HCT116 (cell line): ENCODE measurements around the gene LEMD1. TPM values are rescaled to one million over a fixed set of nuclear protein-coding genes. Genes with fewer than 3 reads are reported as not detected.

Experiments used
- ATAC-seq: fragments of 200-7000 bp; cut with Tn5 transposase; 2 replicates; pipeline ENCODE4 v1.9.1; 2020; ENCODE audit warnings: mild to moderate bottlenecking, moderate library complexity
- BruUV-seq: library from RNA; stranded (reverse); fragments of 400-500 nt; replicated peaks from 2 replicates; lab custom pipeline; 2021; lab: Mats Ljungman, UMichigan
- CTCF ChIA-PET: fragments of 300-600 bp; sonication (Branson Sonifier 250); formaldehyde crosslinking; loops from one replicate; lab custom pipeline; 2021; ENCODE audit warnings: antibody characterized with exemption; lab: Charles Lee
- POLR2A ChIA-PET: fragments of 300-600, 350-600 bp; sonication (Branson Sonifier 250); formaldehyde crosslinking; loops from one replicate; lab custom pipeline; 2021; ENCODE audit warnings: antibody characterized with exemption; lab: Charles Lee
- RAD21 ChIA-PET, 2 experiments: fragments of 300-600 bp; sonication (Branson Sonifier 250); formaldehyde crosslinking; loops; one replicate each; lab custom pipeline; 2023; ENCODE audit warnings: low total read pairs in 2 of 2; ENCODE audit not compliant: uncharacterized antibody in 2 of 2, unreplicated experiment in 2 of 2, low non-redundant PET in 1 of 2; lab: Charles Lee
- DNase-seq: peaks from one replicate; pipeline ENCODE4 v3.0.0-alpha.2; 2010; ENCODE audit warnings: low read depth, low spot score
- H2AFZ ChIP-seq: fragments of 200-600 bp; shearing (Covaris generic), sonication (generic); 2 replicates; pipeline ENCODE4 v1.6.1; 2017; ENCODE audit warnings: low read depth, mixed run types, mixed read lengths, antibody characterized with exemption, low read length; ENCODE audit not compliant: poor library complexity, severe bottlenecking
- H3K27ac ChIP-seq: 2 replicates; pipeline ENCODE4 v1.5.1; 2012; ENCODE audit warnings: low read depth, low read length
- H3K27me3 ChIP-seq: fragments of 200-600 bp; sonication (generic); 2 replicates; pipeline ENCODE4 v1.6.1; 2016; ENCODE audit warnings: mixed run types, low read length, mixed read lengths; ENCODE audit not compliant: insufficient read depth
- H3K36me3 ChIP-seq, 2 experiments: fragments of 200-500 bp in 1 of 2; fragments of 200-600 bp in 1 of 2; sonication (Bioruptor generic) in 1 of 2; sonication (generic) in 1 of 2; 2 replicates each; pipeline versions ENCODE4 v1.5.1 to v1.6.1; 2014 to 2016; ENCODE audit warnings: low read length in 2 of 2, inconsistent platforms in 1 of 2, mixed read lengths in 1 of 2, mixed run types in 1 of 2; ENCODE audit not compliant: insufficient read depth in 2 of 2, control insufficient read depth in 1 of 2
- H3K4me1 ChIP-seq, 2 experiments: fragments of 200-600 bp in 1 of 2; sonication (generic) in 1 of 2; 2 replicates each; pipeline versions ENCODE4 v1.5.1 to v1.6.1; 2012 to 2017; ENCODE audit warnings: low read length in 2 of 2, inconsistent platforms in 1 of 2, mild to moderate bottlenecking in 1 of 2, mixed read lengths in 1 of 2, mixed run types in 1 of 2, moderate library complexity in 1 of 2; ENCODE audit not compliant: insufficient read depth in 2 of 2, control insufficient read depth in 1 of 2
- H3K4me2 ChIP-seq: fragments of 200-600 bp; sonication (generic); 2 replicates; pipeline ENCODE4 v1.6.1; 2017; ENCODE audit warnings: mixed run types, low read length, mixed read lengths
- H3K4me3 ChIP-seq, 2 experiments: fragments of 200-600 bp in 1 of 2; sonication (generic) in 1 of 2; replicated peaks in 1 of 2; 2 replicates each; pipeline ENCODE4 v1.5.1; 2011 to 2016; ENCODE audit warnings: low read length in 2 of 2, control low read depth in 1 of 2, low read depth in 1 of 2, mild to moderate bottlenecking in 1 of 2, mixed read lengths in 1 of 2, mixed run types in 1 of 2
- H3K79me2 ChIP-seq: fragments of 200-600 bp; sonication (generic); 2 replicates; pipeline ENCODE4 v1.6.1; 2017; ENCODE audit warnings: mild to moderate bottlenecking, mixed run types, low read length, moderate library complexity, mixed read lengths; ENCODE audit not compliant: insufficient read depth
- H3K9ac ChIP-seq: fragments of 200-600 bp; sonication (generic); 2 replicates; pipeline ENCODE4 v1.6.1; 2016; ENCODE audit warnings: low read length, mixed read lengths
- H3K9me2 ChIP-seq: fragments of 200-600 bp; sonication (generic), shearing (Covaris generic); 2 replicates; pipeline ENCODE4 v1.6.1; 2017; ENCODE audit warnings: mixed run types, mild to moderate bottlenecking, moderate library complexity; ENCODE audit not compliant: insufficient read depth
- H3K9me3 ChIP-seq, 2 experiments: fragments of 200-500 bp in 1 of 2; fragments of 200-600 bp in 1 of 2; sonication (Bioruptor generic) in 1 of 2; sonication (generic) in 1 of 2; 2 replicates each; pipeline ENCODE4 v1.6.1; 2014 to 2017; ENCODE audit warnings: low read length in 2 of 2, mixed read lengths in 2 of 2, inconsistent platforms in 1 of 2, low read depth in 1 of 2, mild to moderate bottlenecking in 1 of 2, mixed run types in 1 of 2, moderate library complexity in 1 of 2; ENCODE audit not compliant: control insufficient read depth in 1 of 2, insufficient read depth in 1 of 2
- H4K20me1 ChIP-seq: fragments of 200-600 bp; sonication (generic), shearing (Covaris generic); 2 replicates; pipeline ENCODE4 v1.6.1; 2017; ENCODE audit warnings: mixed run types, mild to moderate bottlenecking, moderate library complexity; ENCODE audit not compliant: insufficient read depth
- ATF3 ChIP-seq: IDR thresholded peaks from 2 replicates; pipeline ENCODE4 v1.6.1; 2012
- CBX3 ChIP-seq: IDR thresholded peaks from 2 replicates; pipeline ENCODE4 v1.6.1; 2012; ENCODE audit warnings: low read depth
- CTCF ChIP-seq, 3 experiments: fragments of 200-600 bp in 1 of 3; sonication (generic) in 1 of 3; IDR thresholded peaks in 2 of 3; conservative IDR thresholded peaks in 1 of 3; 2 replicates each; pipeline ENCODE4 v1.5.1; 2012 to 2017; ENCODE audit warnings: low read depth in 2 of 3, low read length in 2 of 3, antibody characterized with exemption in 1 of 3, borderline replicate concordance in 1 of 3, control low read depth in 1 of 3, mild to moderate bottlenecking in 1 of 3, mixed read lengths in 1 of 3, mixed run types in 1 of 3, moderate library complexity in 1 of 3; ENCODE audit not compliant: insufficient read depth in 1 of 3
- EGR1 ChIP-seq: IDR thresholded peaks from 2 replicates; pipeline ENCODE4 v1.6.1; 2012; ENCODE audit warnings: low read depth
- ELF1 ChIP-seq: IDR thresholded peaks from 2 replicates; pipeline ENCODE4 v1.6.1; 2012; ENCODE audit warnings: low read depth, borderline replicate concordance
- EZH2 ChIP-seq: fragments of 200-600 bp; sonication (generic); IDR thresholded peaks from 2 replicates; pipeline ENCODE4 v1.6.1; 2017; ENCODE audit warnings: antibody characterized with exemption, mixed run types
- EZH2phosphoT487 ChIP-seq: fragments of 200-600 bp; IDR thresholded peaks from 2 replicates; pipeline ENCODE4 v1.6.1; 2018; ENCODE audit warnings: antibody characterized with exemption, borderline replicate concordance
- JUND ChIP-seq: IDR thresholded peaks from 2 replicates; pipeline ENCODE4 v1.6.1; 2012
- POLR2A ChIP-seq: IDR thresholded peaks from 2 replicates; pipeline ENCODE4 v1.7.0; 2011; ENCODE audit warnings: borderline replicate concordance; ENCODE audit not compliant: insufficient read depth, insufficient read length; ENCODE audit errors: extremely low read depth
- POLR2AphosphoS5 ChIP-seq: IDR thresholded peaks from 2 replicates; pipeline ENCODE4 v1.6.1; 2011; ENCODE audit warnings: mild to moderate bottlenecking, low read depth, low read length, moderate library complexity
- RAD21 ChIP-seq: IDR thresholded peaks from 2 replicates; pipeline ENCODE4 v1.6.1; 2012; ENCODE audit warnings: low read depth, mild to moderate bottlenecking
- REST ChIP-seq: IDR thresholded peaks from 2 replicates; pipeline ENCODE4 v1.6.1; 2012; ENCODE audit warnings: low read depth
- SP1 ChIP-seq: IDR thresholded peaks from 2 replicates; pipeline ENCODE4 v1.6.1; 2012; ENCODE audit warnings: low read depth
- SRF ChIP-seq: IDR thresholded peaks from 2 replicates; pipeline ENCODE4 v1.6.1; 2012; ENCODE audit warnings: low read depth
- TCF7L2 ChIP-seq: IDR thresholded peaks from 2 replicates; pipeline ENCODE4 v1.7.0; 2011; ENCODE audit warnings: borderline replicate concordance, inconsistent platforms; ENCODE audit not compliant: insufficient read depth, insufficient read length; ENCODE audit errors: extremely low read depth
- YY1 ChIP-seq: IDR thresholded peaks from 2 replicates; pipeline ENCODE4 v1.6.1; 2011; ENCODE audit warnings: low read length, low read depth, moderate library complexity, mild to moderate bottlenecking; ENCODE audit not compliant: insufficient replicate concordance; ENCODE audit errors: extremely low read depth
- ZBTB33 ChIP-seq: IDR thresholded peaks from 2 replicates; pipeline ENCODE4 v1.6.1; 2011; ENCODE audit warnings: mild to moderate bottlenecking, low read length, moderate library complexity; ENCODE audit not compliant: insufficient replicate concordance; ENCODE audit errors: extremely low read depth
- ZFX ChIP-seq: fragments of 450-650 bp; IDR thresholded peaks from 2 replicates; pipeline ENCODE4 v1.6.1; 2017
- ZNF274 ChIP-seq: fragments of 200-500 bp; sonication (Bioruptor generic); IDR thresholded peaks from 2 replicates; pipeline ENCODE4 v1.6.1; 2014; ENCODE audit warnings: mild to moderate bottlenecking, low read depth, low read length, inconsistent platforms
- intact Hi-C: fragments of 100-400 bp; cut with micrococcal nuclease; formaldehyde crosslinking; loops from 2 replicates; pipeline ENCODE4 v1.10.0; 2022
- total RNA-seq: library from RNA; stranded (reverse); gene quantifications from one replicate; pipeline ENCODE4 v1.2.1, GENCODE V29; 2021; ENCODE audit not compliant: unreplicated experiment

The LEMD1 gene
- total RNA-seq, 1 experiment from 2014 or later = 11.9 TPM

GRCh38 chr1:205370780-205371179 lies 51.1 kb downstream of the LEMD1 start:
- TF ChIP-seq TCF7L2 (no peak), EZH2phosphoT487 (no peak), ZFX (no peak), CTCF (IDR thresholded peaks at IDR 0.05 in 2 of 3, conservative IDR thresholded peaks at IDR 0.05 in 1 of 3; ENCODE audit: borderline replicate concordance in 1 of 3, insufficient read depth in 1 of 3, low read depth in 2 of 3, low read length in 2 of 3) (no peak), REST (no peak), SP1 (no peak), EGR1 (no peak), ATF3 (no peak), ELF1 (no peak), YY1 (no peak), SRF (no peak), CBX3 (no peak), POLR2AphosphoS5 (no peak), EZH2 (no peak), ZBTB33 (no peak), POLR2A (no peak), JUND (no peak), RAD21 (no peak), ZNF274 (no peak)
- ATAC-seq (no peak), DNase-seq (no peak)
- Histone ChIP-seq H3K9me3 (no peaks in the 10 kb centered on the region), H3K27ac (no peak overlapping the region), H3K4me3 (no peak overlapping the region), H3K4me1 (peaks cover 23 to 30% of the 10 kb centered on the region in 2 experiments), H3K36me3 (no peaks in the 10 kb centered on the region), H3K27me3 (no peaks in the 10 kb centered on the region), H4K20me1 (no peaks in the 10 kb centered on the region), H3K4me2 (no peak overlapping the region), H3K79me2 (no peaks in the 10 kb centered on the region), H3K9ac (no peak overlapping the region), H2AFZ (no peak overlapping the region), H3K9me2 (no peaks in the 10 kb centered on the region)
- RAD21 ChIA-PET = no interaction called here
- intact Hi-C loops = no loop called here
- POLR2A ChIA-PET = no interaction called here
- CTCF ChIA-PET = interaction anchor here (1.2 kb wide), 1 partner anchor 16 kb away, joined by 5 read pairs; no protein-coding TSS in a partner anchor
- no TSS peak for BruUV-seq
